Parathyroid adenoma (tissue), 2 donors: Measurements from ENCODE around the gene KRT6A.

Experiments
- H2AFZ ChIP-seq: fragments of 300-600 bp; sonication (generic); one replicate; pipeline ENCODE4 v1.7.0; 2017; ENCODE audit warnings: antibody characterized with exemption, mild to moderate bottlenecking
- H3K27ac ChIP-seq: fragments of 300-600 bp; sonication (generic); one replicate; pipeline ENCODE4 v1.7.0; 2017
- H3K27me3 ChIP-seq: fragments of 300-600 bp; sonication (generic); one replicate; pipeline ENCODE4 v1.7.0; 2017; ENCODE audit warnings: low read length; ENCODE audit not compliant: control insufficient read depth, insufficient read depth
- H3K36me3 ChIP-seq: fragments of 300-600 bp; sonication (generic); one replicate; pipeline ENCODE4 v1.7.0; 2017; ENCODE audit warnings: low read length; ENCODE audit not compliant: control insufficient read depth, insufficient read depth
- H3K4me1 ChIP-seq: fragments of 300-600 bp; sonication (generic); one replicate; pipeline ENCODE4 v1.7.0; 2017; ENCODE audit warnings: control low read depth
- H3K4me2 ChIP-seq: fragments of 300-600 bp; sonication (generic); one replicate; pipeline ENCODE4 v1.7.0; 2017; ENCODE audit warnings: low read length
- H3K4me3 ChIP-seq: fragments of 300-600 bp; sonication (generic); one replicate; pipeline ENCODE4 v1.7.0; 2017; ENCODE audit warnings: low read depth, low read length
- H3K79me2 ChIP-seq: fragments of 300-600 bp; sonication (generic); one replicate; pipeline ENCODE4 v1.7.0; 2017; ENCODE audit warnings: control low read depth
- H3K9ac ChIP-seq: fragments of 300-600 bp; sonication (generic); one replicate; pipeline ENCODE4 v1.7.0; 2017; ENCODE audit warnings: mild to moderate bottlenecking
- H3K9me3 ChIP-seq: fragments of 300-600 bp; sonication (generic); one replicate; pipeline ENCODE4 v1.7.0; 2017; ENCODE audit warnings: low read length; ENCODE audit not compliant: control insufficient read depth
- TF ChIP-seq, protein P1 (sequence below): fragments of 300-600 bp; sonication (generic); IDR thresholded peaks from one replicate; pipeline ENCODE4 v1.7.0; 2017; ENCODE audit warnings: antibody characterized with exemption, mild to moderate bottlenecking
- donor health status: primary hyperparathyroidism.

Gene KRT6A

DNA sequence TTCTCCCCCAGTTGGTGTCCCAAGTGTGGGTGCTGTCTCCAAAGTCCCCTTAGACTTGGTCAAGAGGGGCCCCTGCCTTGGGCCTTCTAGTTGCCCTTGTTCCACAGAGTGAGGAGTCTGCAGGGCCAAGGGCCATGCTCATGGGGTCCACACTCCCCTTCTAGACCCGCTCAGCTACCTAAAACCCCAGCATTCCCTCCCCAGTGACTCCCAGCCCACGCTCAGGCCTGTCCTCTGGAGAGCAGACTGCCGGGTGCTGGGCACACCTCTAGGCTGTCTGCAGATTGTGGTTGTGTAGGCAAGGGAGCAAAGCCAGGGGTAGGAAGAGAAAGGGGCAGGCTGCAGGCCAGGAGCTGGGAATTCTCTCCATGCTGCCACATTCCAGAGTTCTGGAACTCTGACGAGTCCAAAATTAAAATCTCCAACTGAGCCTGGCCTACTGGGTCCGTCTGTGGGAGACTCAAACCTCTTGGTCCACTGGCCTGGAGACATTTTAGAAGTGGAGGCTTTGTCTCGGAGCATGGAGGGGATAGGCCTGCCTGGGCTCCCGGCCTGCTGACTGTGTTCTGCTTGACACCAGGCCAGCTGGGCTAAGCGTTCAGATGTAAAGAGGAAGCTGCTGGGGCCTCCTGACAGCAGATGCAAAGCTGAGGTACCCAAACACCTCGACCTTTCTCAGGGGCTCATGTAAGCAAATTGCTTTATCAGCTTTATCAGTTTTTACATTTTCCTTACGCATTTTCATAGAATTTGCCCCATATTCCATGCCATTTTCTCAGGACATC, 40.8 kb upstream of the KRT6A start:
- H3K4me2 ChIP-seq, result no peak overlapping the region
- no peaks in the 10 kb centered on the region for H3K79me2 ChIP-seq
- no peak overlapping the region for H2AFZ ChIP-seq
- no peaks in the 10 kb centered on the region for H3K27me3 ChIP-seq
- H3K36me3 ChIP-seq, result no peaks in the 10 kb centered on the region
- H3K4me1 ChIP-seq, result no peaks in the 10 kb centered on the region
- H3K27ac ChIP-seq, result no peak overlapping the region
- no peak overlapping the region for H3K9ac ChIP-seq
- TF ChIP-seq, protein P1, sequence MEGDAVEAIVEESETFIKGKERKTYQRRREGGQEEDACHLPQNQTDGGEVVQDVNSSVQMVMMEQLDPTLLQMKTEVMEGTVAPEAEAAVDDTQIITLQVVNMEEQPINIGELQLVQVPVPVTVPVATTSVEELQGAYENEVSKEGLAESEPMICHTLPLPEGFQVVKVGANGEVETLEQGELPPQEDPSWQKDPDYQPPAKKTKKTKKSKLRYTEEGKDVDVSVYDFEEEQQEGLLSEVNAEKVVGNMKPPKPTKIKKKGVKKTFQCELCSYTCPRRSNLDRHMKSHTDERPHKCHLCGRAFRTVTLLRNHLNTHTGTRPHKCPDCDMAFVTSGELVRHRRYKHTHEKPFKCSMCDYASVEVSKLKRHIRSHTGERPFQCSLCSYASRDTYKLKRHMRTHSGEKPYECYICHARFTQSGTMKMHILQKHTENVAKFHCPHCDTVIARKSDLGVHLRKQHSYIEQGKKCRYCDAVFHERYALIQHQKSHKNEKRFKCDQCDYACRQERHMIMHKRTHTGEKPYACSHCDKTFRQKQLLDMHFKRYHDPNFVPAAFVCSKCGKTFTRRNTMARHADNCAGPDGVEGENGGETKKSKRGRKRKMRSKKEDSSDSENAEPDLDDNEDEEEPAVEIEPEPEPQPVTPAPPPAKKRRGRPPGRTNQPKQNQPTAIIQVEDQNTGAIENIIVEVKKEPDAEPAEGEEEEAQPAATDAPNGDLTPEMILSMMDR, result no peak
- no peak overlapping the region for H3K4me3 ChIP-seq
- no peaks in the 10 kb centered on the region for H3K9me3 ChIP-seq

DNA sequence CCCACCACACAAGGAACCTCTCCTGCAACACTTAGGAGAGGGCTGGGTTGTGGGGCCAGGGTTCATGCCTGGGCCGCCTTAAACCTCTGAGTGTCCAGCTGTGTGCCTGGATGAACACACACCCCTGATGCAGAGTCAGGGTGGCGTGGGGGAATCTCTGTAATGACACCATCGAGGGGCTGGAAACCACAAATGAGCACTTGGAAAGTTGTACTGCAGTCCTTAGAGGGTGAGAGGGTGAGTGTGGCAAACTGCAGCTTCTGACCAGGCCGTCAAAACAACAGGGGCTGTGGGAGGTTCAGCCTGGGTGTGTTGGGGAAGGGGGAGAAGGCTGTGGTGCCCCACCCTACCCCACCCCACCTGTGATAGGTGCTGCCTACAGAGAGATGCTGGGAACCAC, 39.6 kb upstream of the KRT6A start:
- Histone ChIP-seq H2AFZ (no peak overlapping the region), H3K36me3 (no peaks in the 10 kb centered on the region), H3K9me3 (no peaks in the 10 kb centered on the region), H3K79me2 (no peaks in the 10 kb centered on the region), H3K9ac (no peak overlapping the region), H3K27me3 (no peaks in the 10 kb centered on the region), H3K4me1 (no peaks in the 10 kb centered on the region), H3K27ac (no peak overlapping the region), H3K4me3 (no peak overlapping the region), H3K4me2 (no peak overlapping the region)
- TF ChIP-seq, protein P1, result no peak

DNA sequence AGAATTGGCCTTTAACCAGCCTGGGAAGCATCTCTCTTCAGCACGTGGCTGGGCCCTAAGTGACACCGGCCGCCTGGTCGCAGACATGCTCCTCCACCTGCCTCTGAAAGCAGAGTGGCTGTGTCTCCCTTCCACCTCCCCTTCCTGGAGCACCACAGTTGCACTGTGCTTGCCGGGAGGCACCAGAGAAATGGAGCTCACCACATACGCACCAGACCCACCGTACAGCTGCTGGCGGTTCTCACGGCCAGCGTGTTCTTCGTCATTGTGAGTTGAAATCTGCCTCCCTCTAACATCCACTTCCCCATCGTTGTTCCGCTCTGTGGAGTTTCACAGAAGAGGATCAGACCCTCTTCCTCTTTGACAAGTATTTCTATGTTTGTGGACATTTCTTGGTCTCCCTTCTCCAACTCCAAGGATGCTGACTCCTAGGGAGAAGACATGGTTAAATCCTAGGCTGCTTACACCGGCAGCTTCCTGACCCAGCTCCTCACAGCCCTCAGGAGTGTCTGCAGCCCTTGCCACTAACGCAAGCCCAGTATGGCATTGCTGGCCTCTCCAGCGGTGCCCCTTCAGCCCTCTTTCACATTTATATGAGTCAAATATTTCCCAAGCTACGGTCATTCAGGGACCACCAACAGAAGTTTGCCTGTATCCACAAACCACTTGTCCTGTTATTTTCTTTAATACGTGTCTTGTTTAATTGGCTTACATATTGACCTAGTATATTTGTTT, 38.7 kb upstream of the KRT6A start:
- H3K4me3 ChIP-seq, result no peak overlapping the region
- H3K4me2 ChIP-seq, result no peak overlapping the region
- no peaks in the 10 kb centered on the region for H3K36me3 ChIP-seq
- H3K4me1 ChIP-seq, result no peaks in the 10 kb centered on the region
- H3K27me3 ChIP-seq, result no peaks in the 10 kb centered on the region
- TF ChIP-seq, protein P1, result no peak
- no peaks in the 10 kb centered on the region for H3K9me3 ChIP-seq
- H3K27ac ChIP-seq, result no peak overlapping the region
- no peak overlapping the region for H2AFZ ChIP-seq
- no peaks in the 10 kb centered on the region for H3K79me2 ChIP-seq
- H3K9ac ChIP-seq, result no peak overlapping the region

DNA sequence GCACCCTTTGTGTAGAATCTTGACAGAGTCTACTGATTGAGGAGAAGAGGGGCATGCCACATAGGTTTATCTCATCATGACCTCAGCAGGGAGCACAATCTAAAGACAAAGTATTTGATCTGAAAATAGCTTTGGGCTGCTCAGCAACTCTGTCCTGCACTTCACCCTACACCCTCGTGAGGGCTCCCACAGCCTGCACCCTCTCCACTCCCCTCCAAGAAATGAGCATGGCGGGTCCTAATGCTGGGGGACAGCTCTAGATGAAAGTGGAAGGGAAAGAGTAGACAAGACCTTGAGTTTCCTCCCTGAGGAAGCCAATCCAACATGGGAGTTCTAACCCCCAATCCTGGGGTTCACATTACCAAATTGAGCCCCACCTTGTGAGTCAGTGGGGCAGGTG, 37.8 kb upstream of the KRT6A start:
- H2AFZ ChIP-seq, result no peak overlapping the region
- no peaks in the 10 kb centered on the region for H3K4me1 ChIP-seq
- H3K27ac ChIP-seq, result no peak overlapping the region
- TF ChIP-seq, protein P1, result no peak
- H3K27me3 ChIP-seq, result no peaks in the 10 kb centered on the region
- no peaks in the 10 kb centered on the region for H3K79me2 ChIP-seq
- no peak overlapping the region for H3K4me3 ChIP-seq
- no peaks in the 10 kb centered on the region for H3K36me3 ChIP-seq
- H3K4me2 ChIP-seq, result no peak overlapping the region
- H3K9ac ChIP-seq, result no peak overlapping the region
- no peaks in the 10 kb centered on the region for H3K9me3 ChIP-seq
